Activated naive CD8-positive, alpha-beta T cell (primary cell): ENCODE data around the gene ADAM15.

Experiments used
- H3K27ac Mint-ChIP-seq: one replicate; pipeline ENCODE4 v1.8.0; 2021; ENCODE audit warnings: mixed read lengths
- H3K27me3 Mint-ChIP-seq: one replicate; pipeline ENCODE4 v1.8.0; 2021; ENCODE audit warnings: mixed read lengths
- H3K36me3 Mint-ChIP-seq: one replicate; pipeline ENCODE4 v1.8.0; 2021; ENCODE audit warnings: mixed read lengths
- H3K4me1 Mint-ChIP-seq: one replicate; pipeline ENCODE4 v1.8.0; 2021; ENCODE audit warnings: low read depth, mixed read lengths
- H3K4me3 Mint-ChIP-seq: one replicate; pipeline ENCODE4 v1.8.0; 2021; ENCODE audit warnings: mild to moderate bottlenecking, mixed read lengths
- H3K9me3 Mint-ChIP-seq: one replicate; pipeline ENCODE4 v1.8.0; 2021; ENCODE audit warnings: low read depth, mixed read lengths

ADAM15 gene

DNA sequence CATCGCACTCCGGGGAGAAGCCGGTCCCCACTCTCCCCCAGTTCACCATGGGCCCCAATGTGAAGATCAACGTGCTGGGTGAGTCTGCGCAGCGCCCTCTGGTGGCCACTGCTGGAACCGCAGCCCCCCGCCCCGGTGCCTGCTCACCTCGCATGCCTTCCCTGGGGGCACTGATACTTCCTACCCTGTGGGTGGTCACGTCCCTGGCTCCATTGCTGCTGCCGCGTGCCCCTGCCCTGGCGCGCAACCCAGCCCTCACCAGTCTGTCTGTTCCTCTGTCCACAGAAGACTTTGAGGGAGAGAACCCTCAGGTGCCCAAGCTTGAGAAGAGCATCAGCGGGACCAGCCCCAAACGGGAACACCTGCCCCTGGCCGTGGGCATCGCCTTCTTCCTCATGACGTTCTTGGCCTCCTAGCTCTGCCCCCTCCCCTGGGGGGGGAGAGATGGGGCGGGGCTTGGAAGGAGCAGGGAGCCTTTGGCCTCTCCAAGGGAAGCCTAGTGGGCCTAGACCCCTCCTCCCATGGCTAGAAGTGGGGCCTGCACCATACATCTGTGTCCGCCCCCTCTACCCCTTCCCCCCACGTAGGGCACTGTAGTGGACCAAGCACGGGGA lies 35.1 kb downstream of the ADAM15 start:
- Mint-ChIP-seq H3K4me1 (peaks cover 37% of the 10 kb centered on the region), H3K27me3 (peaks cover 14% of the 10 kb centered on the region), H3K27ac (peak overlapping the region; percentile 16), H3K36me3 (no peaks in the 10 kb centered on the region), H3K9me3 (no peaks in the 10 kb centered on the region), H3K4me3 (peak overlapping the region; percentile 49)

GRCh38 chr1:155086856-155087535 lies 35.9 kb downstream of the ADAM15 start:
- Mint-ChIP-seq H3K9me3 (no peaks in the 10 kb centered on the region), H3K4me3 (no peak overlapping the region), H3K4me1 (peaks cover 34% of the 10 kb centered on the region), H3K27ac (no peak overlapping the region), H3K27me3 (peaks cover 9% of the 10 kb centered on the region), H3K36me3 (no peaks in the 10 kb centered on the region)

- peaks cover 5% of the 10 kb centered on the region for H3K27me3 Mint-ChIP-seq
- peak overlapping the region; percentile 29 for H3K27ac Mint-ChIP-seq
- peaks cover 4% of the 10 kb centered on the region for H3K4me1 Mint-ChIP-seq
These were observed 40.2 kb downstream of the ADAM15 start for GRCh38 chr1:155091071-155092051.

GRCh38 chr1:155092131-155092530 lies 41.0 kb downstream of the ADAM15 start:
- Mint-ChIP-seq H3K9me3 (no peaks in the 10 kb centered on the region), H3K4me3 (no peak overlapping the region), H3K27me3 (peaks cover 5% of the 10 kb centered on the region), H3K4me1 (peaks cover 4% of the 10 kb centered on the region), H3K36me3 (no peaks in the 10 kb centered on the region), H3K27ac (no peak overlapping the region)

More at GRCh38 chr1:155091071-155092051, 40.2 kb downstream of the ADAM15 start:
- Mint-ChIP-seq H3K9me3 (no peaks in the 10 kb centered on the region), H3K36me3 (no peaks in the 10 kb centered on the region), H3K4me3 (no peak overlapping the region)

DNA sequence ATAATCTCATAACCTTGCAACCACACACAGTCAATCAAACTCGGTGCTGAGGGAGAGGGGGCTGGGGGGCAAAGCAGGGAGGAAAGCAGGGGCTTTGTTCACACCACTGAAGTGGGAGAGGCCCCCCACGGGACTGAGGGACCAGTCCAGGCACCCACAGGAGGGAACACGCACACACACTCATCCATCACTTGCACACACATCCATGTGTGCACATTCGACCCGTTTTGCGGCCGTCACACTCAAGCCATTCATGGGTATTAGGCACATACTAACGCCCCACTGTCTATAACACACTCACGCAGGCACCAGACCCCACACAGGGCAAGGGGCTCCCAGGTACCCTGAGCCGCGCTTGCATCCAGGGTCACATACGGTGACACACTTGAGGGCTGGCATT lies 41.5 kb downstream of the ADAM15 start:
- no peak overlapping the region for H3K27ac Mint-ChIP-seq
- H3K36me3 Mint-ChIP-seq: no peaks in the 10 kb centered on the region
- peaks cover 5% of the 10 kb centered on the region for H3K27me3 Mint-ChIP-seq
- H3K4me3 Mint-ChIP-seq: no peak overlapping the region
- peaks cover 4% of the 10 kb centered on the region for H3K4me1 Mint-ChIP-seq
- no peaks in the 10 kb centered on the region for H3K9me3 Mint-ChIP-seq

DNA sequence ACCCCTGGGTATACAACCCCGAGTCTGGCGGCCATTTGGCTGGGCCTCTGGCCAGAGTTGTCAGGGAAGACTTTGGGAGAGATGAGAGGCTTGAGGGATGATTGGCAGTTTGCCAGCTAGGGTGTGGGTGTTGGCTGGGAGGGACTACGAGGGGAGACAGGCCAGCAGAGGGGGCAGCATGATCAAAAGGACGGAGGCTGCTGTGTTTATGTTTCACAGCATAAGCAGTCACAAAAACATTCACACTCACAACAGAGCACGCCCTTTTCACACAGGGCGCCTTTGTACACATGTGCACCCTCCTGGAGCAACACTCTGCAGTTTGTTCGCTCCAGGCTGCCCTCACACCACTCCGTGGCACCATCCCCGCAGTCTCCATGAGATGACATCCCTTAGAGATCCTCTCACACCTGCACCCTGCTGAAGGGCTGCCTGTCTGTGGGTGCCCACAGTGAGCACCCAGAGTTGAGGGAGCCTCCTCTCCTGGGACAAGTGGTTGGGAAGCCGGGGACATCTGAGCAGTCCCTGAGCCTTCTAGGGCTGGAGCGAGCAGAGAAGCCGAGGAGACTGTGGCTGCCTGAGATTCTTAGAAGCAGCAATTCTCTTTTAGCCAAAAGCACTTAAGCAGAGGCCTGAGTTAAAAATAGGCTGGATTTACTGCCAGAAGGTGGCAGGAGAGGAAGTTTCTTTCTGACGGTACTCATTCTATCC lies 43.0 kb downstream of the ADAM15 start:
- Mint-ChIP-seq H3K9me3 (no peaks in the 10 kb centered on the region), H3K27me3 (peaks cover 4% of the 10 kb centered on the region), H3K4me3 (no peak overlapping the region), H3K4me1 (peaks cover 4% of the 10 kb centered on the region), H3K36me3 (no peaks in the 10 kb centered on the region), H3K27ac (no peak overlapping the region)

DNA sequence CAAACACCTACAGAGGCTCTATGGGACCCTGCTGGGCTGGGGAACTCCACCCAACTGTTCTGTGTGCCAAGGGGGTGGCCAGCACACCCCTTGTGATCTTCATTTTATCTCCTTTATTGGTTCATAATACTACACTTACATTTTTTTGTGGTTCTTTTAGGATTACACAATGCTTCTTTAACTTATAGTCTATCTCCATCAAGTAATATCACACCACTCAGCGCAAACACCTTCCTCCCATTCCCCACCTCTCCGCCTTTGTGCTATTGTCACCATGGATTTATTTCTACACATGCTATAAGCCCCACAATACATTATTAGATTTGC lies 43.5 kb downstream of the ADAM15 start:
- Mint-ChIP-seq H3K27ac (no peak overlapping the region), H3K36me3 (no peaks in the 10 kb centered on the region), H3K9me3 (no peaks in the 10 kb centered on the region), H3K4me1 (peaks cover 4% of the 10 kb centered on the region), H3K4me3 (no peak overlapping the region), H3K27me3 (peaks cover 4% of the 10 kb centered on the region)

GRCh38 chr1:155099331-155099730 lies 48.2 kb downstream of the ADAM15 start:
- Mint-ChIP-seq H3K4me3 (no peak overlapping the region), H3K27ac (no peak overlapping the region), H3K4me1 (no peaks in the 10 kb centered on the region), H3K27me3 (peaks cover 4% of the 10 kb centered on the region), H3K36me3 (no peaks in the 10 kb centered on the region), H3K9me3 (no peaks in the 10 kb centered on the region)

DNA sequence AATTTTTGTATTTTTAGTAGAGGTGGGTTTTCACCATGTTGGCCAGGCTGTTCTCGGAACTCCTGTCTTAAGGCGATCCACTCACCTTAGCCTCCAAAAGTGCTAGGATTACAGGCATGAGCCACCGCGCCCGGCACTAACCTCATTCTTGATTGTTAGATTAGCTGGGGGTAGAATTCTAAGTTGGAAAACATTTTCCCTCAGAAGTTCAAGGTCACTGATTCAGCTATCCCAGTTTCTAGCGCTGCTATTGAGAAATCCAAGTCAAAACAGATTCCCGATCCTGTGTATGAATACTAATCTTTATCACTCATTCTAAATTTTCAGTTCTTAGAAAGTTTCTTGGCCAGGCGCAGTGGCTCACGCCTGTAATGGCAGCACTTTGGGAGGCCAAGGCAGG lies 52.2 kb downstream of the ADAM15 start:
- H3K27ac Mint-ChIP-seq: no peak overlapping the region

DNA sequence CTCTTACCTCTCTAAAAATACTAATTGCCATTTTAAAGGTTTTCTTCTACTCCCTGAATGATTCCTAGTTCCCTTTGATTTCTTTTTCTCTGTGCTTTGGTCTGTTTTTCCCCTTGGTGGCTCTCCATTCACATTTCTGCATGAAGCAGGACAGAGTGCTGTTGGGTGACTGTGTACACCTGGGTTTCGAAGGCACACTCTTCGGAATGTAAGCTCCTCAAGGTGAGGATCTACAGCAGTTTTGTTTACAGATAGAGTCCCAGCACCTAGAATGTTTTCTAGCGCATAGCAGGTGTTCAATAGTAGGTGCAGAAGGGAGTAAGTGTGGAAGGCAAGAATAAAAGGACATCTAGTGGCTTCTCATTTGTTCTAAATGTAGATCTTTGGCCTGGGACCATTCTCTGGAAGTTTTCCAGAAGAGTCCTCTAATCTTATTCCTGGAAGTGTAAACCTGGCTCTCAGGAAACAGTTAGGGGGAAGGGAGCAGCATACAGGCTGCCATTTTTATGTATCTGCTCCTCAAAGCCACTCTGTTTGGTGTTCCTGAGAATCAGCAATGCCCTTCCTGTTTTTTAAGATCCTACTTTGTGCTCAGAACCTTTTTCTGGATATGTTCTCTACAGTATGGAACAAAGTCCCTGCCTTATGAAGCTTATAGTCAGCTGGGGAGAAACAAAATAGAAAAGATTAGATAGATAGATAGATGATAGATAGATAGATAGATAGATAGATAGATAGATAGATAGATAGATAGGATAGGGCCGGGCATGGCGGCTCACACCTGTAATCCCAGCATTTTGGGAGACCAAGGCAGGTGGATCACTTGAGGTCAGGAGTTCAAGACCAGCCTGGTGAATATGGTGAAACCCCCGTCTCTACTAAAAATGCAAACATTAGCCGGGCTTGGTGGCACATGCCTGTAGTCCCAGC lies 53.8 kb downstream of the ADAM15 start:
- Mint-ChIP-seq H3K4me3 (no peak overlapping the region), H3K36me3 (no peaks in the 10 kb centered on the region), H3K9me3 (no peaks in the 10 kb centered on the region), H3K27ac (no peak overlapping the region), H3K4me1 (no peaks in the 10 kb centered on the region), H3K27me3 (no peaks in the 10 kb centered on the region)

More for the DNA sequence above, 52.2 kb downstream of the ADAM15 start:
- H3K36me3 Mint-ChIP-seq: no peaks in the 10 kb centered on the region
- H3K27me3 Mint-ChIP-seq: no peaks in the 10 kb centered on the region
- no peak overlapping the region for H3K4me3 Mint-ChIP-seq
- H3K4me1 Mint-ChIP-seq: no peaks in the 10 kb centered on the region
- no peaks in the 10 kb centered on the region for H3K9me3 Mint-ChIP-seq

DNA sequence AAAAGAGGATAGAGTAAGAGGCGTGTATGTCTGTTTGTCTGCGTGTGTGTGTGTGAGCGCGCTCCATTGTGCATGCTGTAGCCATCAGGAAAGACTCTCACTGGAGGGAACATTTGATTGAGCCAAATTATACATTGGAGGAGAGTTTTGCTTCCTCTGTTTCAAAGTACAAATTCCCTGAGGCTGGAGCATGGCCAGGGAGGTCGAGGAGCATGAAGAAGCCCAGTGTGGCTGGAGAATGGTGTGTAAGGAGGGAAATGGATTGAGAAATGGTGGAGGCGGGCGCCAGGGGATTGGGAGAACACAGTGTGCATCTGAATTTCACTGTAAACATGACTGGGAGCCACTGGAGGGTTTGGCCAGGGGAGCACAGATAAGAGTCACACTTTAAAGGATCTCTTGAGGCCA lies 54.5 kb downstream of the ADAM15 start:
- no peak overlapping the region for H3K27ac Mint-ChIP-seq

GRCh38 chr1:155106862-155107261 lies 55.7 kb downstream of the ADAM15 start:
- H3K36me3 Mint-ChIP-seq: no peaks in the 10 kb centered on the region
- H3K9me3 Mint-ChIP-seq: no peaks in the 10 kb centered on the region
- no peaks in the 10 kb centered on the region for H3K27me3 Mint-ChIP-seq
- H3K27ac Mint-ChIP-seq: no peak overlapping the region
- no peaks in the 10 kb centered on the region for H3K4me1 Mint-ChIP-seq
- no peak overlapping the region for H3K4me3 Mint-ChIP-seq

More for the DNA sequence above, 54.5 kb downstream of the ADAM15 start:
- H3K27me3 Mint-ChIP-seq: no peaks in the 10 kb centered on the region
- H3K4me3 Mint-ChIP-seq: no peak overlapping the region
- no peaks in the 10 kb centered on the region for H3K9me3 Mint-ChIP-seq
- no peaks in the 10 kb centered on the region for H3K4me1 Mint-ChIP-seq
- no peaks in the 10 kb centered on the region for H3K36me3 Mint-ChIP-seq

DNA sequence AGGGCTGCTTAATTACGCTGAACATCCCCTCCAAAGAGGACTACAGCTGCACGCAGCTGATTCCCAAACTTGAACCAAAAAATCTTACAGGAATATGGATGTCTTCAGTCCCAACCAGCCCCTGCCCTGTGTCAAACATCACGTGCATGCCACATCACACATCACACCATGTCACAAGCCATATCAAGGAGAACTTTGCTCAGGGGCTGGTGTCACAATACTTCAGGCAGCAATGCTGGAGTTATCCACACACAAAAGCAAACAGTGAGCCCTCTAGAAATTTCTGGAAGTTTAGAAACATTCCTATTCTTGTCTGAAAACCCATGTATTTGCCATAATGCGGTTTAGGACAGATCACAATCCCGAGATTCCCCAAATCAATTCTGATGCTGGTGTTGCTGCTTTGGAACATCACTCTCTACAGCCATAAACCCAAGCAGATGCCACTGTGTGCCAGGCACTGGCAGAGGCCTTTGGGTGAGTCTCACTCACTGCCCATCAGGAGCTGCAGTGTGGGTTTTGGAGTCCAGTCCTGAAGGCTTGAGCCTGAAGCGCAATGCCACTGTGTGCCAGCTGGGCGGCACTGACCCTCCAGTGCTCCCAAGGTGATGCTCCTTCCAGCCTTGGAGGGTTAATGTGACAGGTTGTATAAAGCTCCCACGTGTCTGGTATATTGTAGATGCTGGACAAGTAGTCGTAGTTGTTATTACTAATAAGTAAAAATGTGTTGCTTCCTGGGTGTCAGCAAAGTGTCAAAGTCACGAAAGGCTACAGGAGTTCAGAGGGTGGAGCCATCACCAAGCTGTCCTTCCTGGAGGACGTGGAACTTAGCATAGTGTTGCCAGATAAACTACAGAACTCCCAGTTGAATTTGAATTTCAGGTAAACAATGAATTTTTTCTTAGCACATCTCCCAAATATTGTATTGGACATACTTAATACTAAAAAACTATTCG lies 56.5 kb downstream of the ADAM15 start:
- Mint-ChIP-seq H3K4me3 (no peak overlapping the region), H3K4me1 (no peaks in the 10 kb centered on the region), H3K27me3 (no peaks in the 10 kb centered on the region), H3K27ac (no peak overlapping the region), H3K9me3 (no peaks in the 10 kb centered on the region), H3K36me3 (no peaks in the 10 kb centered on the region)
